Activated CD4-positive, alpha-beta T cell treated with anti-CD3 and anti-CD28 coated beads, Interleukin-2, amount 10 ng/mL, durations not matched to agents 24 days and 14 days (primary cell): ENCODE measurements around the gene PLCB2. TPM values are rescaled to one million over a fixed set of nuclear protein-coding genes. Genes with fewer than 3 reads are reported as not detected.

Experiments used
- DNase-seq: peaks from one replicate; pipeline ENCODE4 v3.0.0; 2022
- H3K27ac Mint-ChIP-seq: one replicate; pipeline ENCODE4 v1.8.0; 2022; ENCODE audit warnings: mild to moderate bottlenecking, mixed read lengths
- H3K27me3 Mint-ChIP-seq: one replicate; pipeline ENCODE4 v1.8.0; 2022; ENCODE audit warnings: mixed read lengths
- H3K36me3 Mint-ChIP-seq: one replicate; pipeline ENCODE4 v1.8.0; 2022; ENCODE audit warnings: low read depth, mild to moderate bottlenecking, mixed read lengths
- H3K4me1 Mint-ChIP-seq: one replicate; pipeline ENCODE4 v1.8.0; 2021; ENCODE audit warnings: mixed read lengths
- H3K4me3 Mint-ChIP-seq: one replicate; pipeline ENCODE4 v1.8.0; 2022; ENCODE audit warnings: mild to moderate bottlenecking, moderate library complexity, mixed read lengths
- H3K9me3 Mint-ChIP-seq: one replicate; pipeline ENCODE4 v1.8.0; 2021; ENCODE audit warnings: mixed read lengths
- intact Hi-C: fragments of 100-400 bp; cut with micrococcal nuclease; formaldehyde crosslinking; loops from one replicate; pipeline ENCODE4 v1.15.1; 2023
- total RNA-seq: library from RNA; stranded (reverse); gene quantifications from 2 replicates; pipeline ENCODE4 v1.2.3, GENCODE V29; 2022

The PLCB2 gene
- total RNA-seq, 1 donor from 2014 or later, result 95.7 TPM

GRCh38 chr15:40297356-40297755 is 10.4 kb downstream of the PLCB2 start:
- Mint-ChIP-seq H3K27me3 (no peaks in the 10 kb centered on the region), H3K9me3 (no peaks in the 10 kb centered on the region), H3K4me1 (no peaks in the 10 kb centered on the region), H3K36me3 (peaks cover 48% of the 10 kb centered on the region), H3K4me3 (no peak overlapping the region), H3K27ac (no peak overlapping the region)
- DNase-seq, result no peak
- intact Hi-C loops, result no loop called here

- no peaks in the 10 kb centered on the region for H3K9me3 Mint-ChIP-seq
- intact Hi-C loops, result no loop called here
- DNase-seq, result no peak
- no peak overlapping the region for H3K4me3 Mint-ChIP-seq
- H3K36me3 Mint-ChIP-seq, result peaks cover 44% of the 10 kb centered on the region
- H3K27ac Mint-ChIP-seq, result no peak overlapping the region
- H3K27me3 Mint-ChIP-seq, result no peaks in the 10 kb centered on the region
- H3K4me1 Mint-ChIP-seq, result no peaks in the 10 kb centered on the region
Observed at GRCh38 chr15:40296561-40297230, 11.0 kb downstream of the PLCB2 start.

DNA sequence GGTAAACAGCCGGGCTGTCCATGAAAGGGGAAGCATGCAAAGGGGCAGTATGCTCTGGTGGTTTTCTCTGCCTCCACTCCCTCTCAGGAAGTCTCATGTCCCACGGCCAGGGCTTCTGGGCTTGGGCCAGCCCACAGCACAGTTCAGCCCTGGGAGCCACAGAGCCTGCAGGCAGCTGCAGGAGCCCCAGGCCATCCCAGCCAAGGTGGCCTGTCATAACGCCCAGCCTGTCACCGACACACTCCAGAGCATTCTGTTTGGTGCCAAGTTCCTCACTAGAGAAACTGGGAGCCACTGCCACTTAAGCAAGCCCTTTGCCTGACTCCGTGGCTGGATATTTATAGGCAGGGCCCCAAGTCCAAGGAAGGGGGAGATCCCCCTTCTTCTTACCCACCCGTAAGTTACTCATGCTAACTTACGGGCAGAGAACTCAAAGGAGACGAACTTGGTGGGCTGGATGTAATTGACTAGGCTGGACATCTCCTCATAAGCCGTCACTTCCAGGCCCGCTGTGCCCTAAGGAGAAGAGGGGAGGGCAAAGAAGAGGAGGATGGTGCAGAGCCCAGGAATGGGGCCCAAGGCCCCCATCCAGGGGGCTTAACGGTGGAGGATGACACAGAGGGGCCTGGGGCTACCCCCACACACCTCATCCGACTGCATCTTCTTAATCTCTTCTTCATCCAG is 11.7 kb downstream of the PLCB2 start:
- Mint-ChIP-seq H3K27ac (no peak overlapping the region), H3K27me3 (no peaks in the 10 kb centered on the region), H3K4me1 (no peaks in the 10 kb centered on the region), H3K4me3 (no peak overlapping the region), H3K9me3 (no peaks in the 10 kb centered on the region), H3K36me3 (peaks cover 39% of the 10 kb centered on the region)
- no peak for DNase-seq
- intact Hi-C loops, result no loop called here

- Mint-ChIP-seq H3K9me3 (no peaks in the 10 kb centered on the region), H3K4me1 (no peaks in the 10 kb centered on the region), H3K4me3 (no peak overlapping the region), H3K27ac (no peak overlapping the region), H3K36me3 (peaks cover 34% of the 10 kb centered on the region), H3K27me3 (no peaks in the 10 kb centered on the region)
- DNase-seq, result no peak
- intact Hi-C loops, result no loop called here
Observed at GRCh38 chr15:40295297-40295696, 12.4 kb downstream of the PLCB2 start.

DNA sequence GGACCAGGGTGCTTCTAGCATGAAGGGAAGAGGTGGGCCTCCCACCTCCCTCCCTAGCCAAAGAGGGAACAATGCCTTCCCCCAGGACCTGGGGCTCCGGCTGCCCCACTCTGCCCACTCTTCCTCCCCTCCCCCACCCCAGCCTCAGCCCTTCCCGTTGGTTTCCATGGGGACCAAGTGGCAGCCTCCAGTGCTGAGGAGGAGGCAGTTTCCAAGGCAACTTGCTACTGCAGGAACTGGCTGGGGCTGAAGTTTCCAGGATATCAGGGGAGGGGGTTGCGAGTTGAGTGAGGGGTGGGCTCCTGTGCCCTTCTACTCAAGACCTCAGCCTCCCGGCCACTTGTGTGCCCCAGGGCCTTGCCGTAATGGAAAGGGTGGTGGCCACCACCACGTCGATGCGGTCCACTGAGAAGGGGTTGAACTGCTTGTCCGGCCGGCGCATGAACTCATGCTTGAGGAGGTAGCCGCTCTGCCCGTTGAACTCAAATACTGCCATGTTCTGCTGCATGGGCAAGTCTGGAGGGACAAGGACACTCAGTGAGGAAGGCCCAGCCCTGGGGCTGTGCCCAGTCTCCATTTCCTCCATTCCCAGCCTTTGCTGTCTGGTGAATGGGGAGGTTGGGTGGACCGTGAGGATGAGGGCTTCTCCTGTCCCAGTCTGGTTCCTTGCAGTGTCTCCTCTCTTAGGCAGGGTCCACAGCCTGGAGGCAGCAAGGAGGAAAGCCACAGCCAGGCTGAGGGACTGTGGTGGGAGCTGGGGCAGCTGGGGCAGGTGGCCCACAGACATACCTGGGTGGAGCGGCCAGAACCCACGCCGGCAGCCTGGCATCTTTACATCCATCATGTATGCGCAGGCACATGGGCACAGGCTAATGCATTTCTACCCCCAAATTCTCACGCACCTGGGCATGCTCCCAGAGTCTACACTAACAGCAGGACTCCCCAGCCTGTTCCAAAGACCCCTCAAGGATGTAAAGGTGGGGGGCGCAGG is 13.5 kb downstream of the PLCB2 start:
- Mint-ChIP-seq H3K27ac (no peak overlapping the region), H3K9me3 (no peaks in the 10 kb centered on the region), H3K27me3 (no peaks in the 10 kb centered on the region), H3K4me3 (no peak overlapping the region), H3K4me1 (no peaks in the 10 kb centered on the region), H3K36me3 (peaks cover 31% of the 10 kb centered on the region)
- intact Hi-C loops, result no loop called here
- no peak for DNase-seq

DNA sequence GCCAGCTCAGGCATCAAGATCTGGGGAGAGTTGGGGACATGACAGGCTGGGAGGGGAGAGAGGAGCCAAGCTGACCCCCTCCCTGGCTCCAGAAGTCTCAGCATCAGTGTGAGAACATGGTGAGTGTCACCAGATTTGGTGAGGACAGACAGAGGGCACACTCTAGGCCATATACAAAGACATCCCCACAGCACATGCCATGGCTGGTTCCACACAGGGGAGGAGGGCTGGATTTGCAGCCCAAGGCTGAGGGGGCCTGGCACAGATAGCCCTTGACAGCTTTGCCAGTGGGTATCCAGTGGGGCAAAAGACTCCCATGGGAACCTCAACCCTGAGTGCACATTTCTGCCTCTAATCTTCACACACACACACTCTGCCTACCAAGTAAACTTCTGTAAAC is 14.7 kb downstream of the PLCB2 start:
- Mint-ChIP-seq H3K27me3 (no peaks in the 10 kb centered on the region), H3K4me1 (no peaks in the 10 kb centered on the region), H3K4me3 (no peak overlapping the region), H3K27ac (no peak overlapping the region), H3K36me3 (peaks cover 28% of the 10 kb centered on the region), H3K9me3 (no peaks in the 10 kb centered on the region)
- DNase-seq, result no peak
- intact Hi-C loops, result no loop called here

DNA sequence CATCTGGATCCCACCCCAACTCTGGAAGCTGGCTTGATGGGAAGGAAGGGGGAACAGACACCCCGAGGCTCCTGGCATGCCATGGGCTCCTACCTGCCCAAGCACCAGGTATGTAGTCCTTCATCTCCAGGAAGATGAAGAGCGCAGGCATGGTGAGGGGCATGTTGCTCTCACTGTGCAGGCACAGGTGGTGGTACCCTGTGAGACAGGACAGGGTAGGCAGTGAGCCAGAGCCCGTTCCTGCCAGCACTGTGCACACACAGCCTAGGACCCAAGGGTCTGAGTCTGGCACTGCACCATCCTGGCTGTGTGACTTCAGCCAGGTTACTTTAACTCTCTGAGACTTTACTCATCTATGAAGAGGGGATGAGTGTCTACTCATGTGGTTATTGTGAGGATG is 15.5 kb downstream of the PLCB2 start:
- Mint-ChIP-seq H3K27me3 (no peaks in the 10 kb centered on the region), H3K36me3 (peaks cover 25% of the 10 kb centered on the region), H3K4me1 (no peaks in the 10 kb centered on the region), H3K27ac (no peak overlapping the region), H3K4me3 (no peak overlapping the region), H3K9me3 (no peaks in the 10 kb centered on the region)
- no peak for DNase-seq
- intact Hi-C loops, result no loop called here

- peaks cover 19% of the 10 kb centered on the region for H3K36me3 Mint-ChIP-seq
- H3K4me1 Mint-ChIP-seq, result no peaks in the 10 kb centered on the region
- H3K9me3 Mint-ChIP-seq, result no peaks in the 10 kb centered on the region
- H3K27me3 Mint-ChIP-seq, result no peaks in the 10 kb centered on the region
- no peak overlapping the region for H3K4me3 Mint-ChIP-seq
- intact Hi-C loops, result no loop called here
- H3K27ac Mint-ChIP-seq, result no peak overlapping the region
- DNase-seq, result no peak
Observed at GRCh38 chr15:40290918-40291574, 16.7 kb downstream of the PLCB2 start.

DNA sequence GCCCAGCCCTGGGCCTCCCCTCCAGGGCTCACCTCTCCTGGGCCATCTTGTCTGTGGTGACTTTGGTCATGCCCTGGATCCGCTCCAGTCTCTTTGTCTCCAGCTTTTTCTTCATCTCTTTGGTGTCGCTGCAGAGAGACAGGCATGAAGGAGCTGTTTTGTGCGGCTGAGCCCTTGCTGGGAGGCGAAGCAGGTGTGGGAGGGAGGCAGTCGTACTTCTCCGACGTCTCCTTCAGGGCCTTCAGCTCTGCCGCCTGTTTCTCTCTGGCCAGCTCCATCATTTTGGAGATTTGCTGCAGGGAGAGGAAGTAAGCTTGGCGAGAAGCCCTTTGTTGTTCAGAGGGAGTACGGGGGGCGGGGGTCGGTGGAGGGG is 17.2 kb downstream of the PLCB2 start:
- Mint-ChIP-seq H3K9me3 (no peaks in the 10 kb centered on the region), H3K4me3 (no peak overlapping the region), H3K4me1 (no peaks in the 10 kb centered on the region), H3K27ac (no peak overlapping the region), H3K36me3 (peaks cover 20% of the 10 kb centered on the region), H3K27me3 (no peaks in the 10 kb centered on the region)
- DNase-seq, result no peak
- intact Hi-C loops, result no loop called here

DNA sequence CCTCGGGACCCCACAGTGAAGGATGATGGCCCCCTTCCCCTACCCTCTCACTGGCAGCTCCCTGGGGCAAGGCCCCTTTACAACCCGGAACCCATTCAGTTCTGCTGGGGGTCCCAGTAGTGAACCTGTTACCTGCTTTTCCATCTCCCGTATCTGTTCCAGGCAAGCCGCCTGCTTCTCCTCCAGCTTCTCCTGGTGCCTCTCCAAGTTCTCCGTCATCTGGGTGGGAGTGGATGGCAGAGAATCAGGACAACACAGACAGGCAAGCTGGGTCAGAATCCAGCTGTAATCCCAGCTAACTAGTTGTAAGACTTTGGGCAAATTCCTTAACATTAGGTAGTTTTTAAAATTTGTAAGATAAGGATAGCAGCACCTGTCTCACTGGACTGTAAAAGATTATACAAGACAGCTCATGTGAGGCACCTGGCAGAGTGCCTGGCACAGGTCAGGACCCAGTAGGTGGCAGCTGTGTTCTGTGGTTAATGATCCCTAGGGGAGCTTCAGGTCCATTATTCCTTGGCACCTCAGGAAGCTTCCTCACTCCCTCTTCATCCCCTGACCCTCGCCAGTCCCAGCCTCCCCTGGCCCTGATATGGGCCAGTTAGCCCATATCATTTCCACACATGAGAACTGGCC is 18.5 kb downstream of the PLCB2 start:
- H3K4me3 Mint-ChIP-seq, result no peak overlapping the region

DNA sequence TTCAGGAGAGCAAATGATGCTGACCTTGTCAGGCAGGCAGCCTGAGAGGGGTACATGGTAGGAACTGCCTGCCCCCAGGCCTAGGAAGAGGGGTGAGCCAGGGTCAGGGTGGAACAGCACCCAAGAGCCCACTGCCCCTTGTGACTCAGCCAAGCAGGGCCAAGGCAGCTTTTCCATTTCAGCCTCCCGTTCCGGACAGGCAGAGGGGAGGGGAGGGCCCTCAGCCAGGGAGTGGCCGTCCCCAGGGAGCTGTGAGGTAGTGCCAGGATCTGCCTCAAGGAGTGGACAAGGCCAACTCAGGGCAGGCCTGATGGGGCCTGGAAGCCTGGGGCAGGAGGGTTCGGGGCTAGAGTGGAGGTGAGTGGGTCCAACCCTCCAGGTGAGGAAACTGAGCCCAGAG is 19.8 kb downstream of the PLCB2 start:
- no peak for DNase-seq
- peaks cover 17% of the 10 kb centered on the region for H3K36me3 Mint-ChIP-seq
- H3K4me3 Mint-ChIP-seq, result no peak overlapping the region
- no peaks in the 10 kb centered on the region for H3K4me1 Mint-ChIP-seq
- H3K9me3 Mint-ChIP-seq, result no peaks in the 10 kb centered on the region
- H3K27ac Mint-ChIP-seq, result no peak overlapping the region
- intact Hi-C loops, result no loop called here
- H3K27me3 Mint-ChIP-seq, result peaks cover 11% of the 10 kb centered on the region

More for the DNA sequence above, 18.5 kb downstream of the PLCB2 start:
- peaks cover 19% of the 10 kb centered on the region for H3K36me3 Mint-ChIP-seq
- H3K27ac Mint-ChIP-seq, result no peak overlapping the region
- no peaks in the 10 kb centered on the region for H3K9me3 Mint-ChIP-seq
- no peak for DNase-seq
- intact Hi-C loops, result no loop called here
- no peaks in the 10 kb centered on the region for H3K4me1 Mint-ChIP-seq
- peaks cover 2% of the 10 kb centered on the region for H3K27me3 Mint-ChIP-seq

DNA sequence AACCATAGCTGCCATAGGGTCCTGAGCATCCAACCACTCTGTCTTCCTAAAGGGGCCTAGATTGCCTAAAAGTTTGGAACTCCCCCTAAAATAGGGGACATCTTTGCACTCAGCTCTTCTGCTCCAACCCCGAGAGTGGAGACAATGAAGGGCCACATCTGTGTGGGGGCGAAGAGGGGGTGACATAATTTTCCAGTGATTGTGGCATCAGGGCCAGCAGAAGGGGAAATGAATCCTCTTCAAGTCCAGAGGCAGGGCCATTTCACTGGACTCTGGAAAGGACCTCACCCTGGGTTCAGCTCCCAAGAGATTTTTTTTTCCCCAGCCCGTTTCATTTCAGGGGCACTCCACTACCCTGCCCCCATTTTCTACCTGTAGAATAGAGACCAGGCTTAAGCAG is 20.2 kb downstream of the PLCB2 start:
- DNase-seq, result no peak
- Mint-ChIP-seq H3K36me3 (peaks cover 17% of the 10 kb centered on the region), H3K27me3 (peaks cover 11% of the 10 kb centered on the region), H3K9me3 (no peaks in the 10 kb centered on the region), H3K4me1 (no peaks in the 10 kb centered on the region), H3K27ac (no peak overlapping the region), H3K4me3 (no peak overlapping the region)
- intact Hi-C loops, result no loop called here

DNA sequence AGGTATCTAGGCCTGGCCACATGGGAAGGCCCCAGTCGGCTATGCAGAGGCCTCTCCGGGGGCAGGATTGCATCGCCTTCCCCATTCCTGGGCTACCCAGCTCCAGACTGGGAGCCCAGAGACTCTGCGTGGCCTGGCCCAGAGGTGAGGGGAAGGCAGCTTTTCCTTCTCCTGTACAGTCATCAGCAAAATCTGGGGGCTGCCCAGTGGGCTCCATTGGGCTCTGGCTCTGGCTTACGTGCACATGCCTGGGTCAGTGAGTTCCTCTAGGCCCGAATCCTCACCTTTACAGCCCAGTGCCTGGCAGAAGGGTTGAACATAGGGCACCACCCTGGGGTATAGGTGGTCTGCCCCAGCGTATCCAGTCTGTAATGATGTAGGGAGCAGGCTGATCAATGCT is 20.9 kb downstream of the PLCB2 start:
- Mint-ChIP-seq H3K4me1 (no peaks in the 10 kb centered on the region), H3K27me3 (peaks cover 11% of the 10 kb centered on the region), H3K36me3 (peaks cover 17% of the 10 kb centered on the region), H3K27ac (no peak overlapping the region), H3K9me3 (no peaks in the 10 kb centered on the region), H3K4me3 (no peak overlapping the region)
- intact Hi-C loops, result no loop called here
- no peak for DNase-seq
